Smooth muscle cell of trachea (primary cell): ENCODE measurements around the gene OR51L1. TPM values are rescaled to one million over a fixed set of nuclear protein-coding genes. Genes with fewer than 3 reads are reported as not detected.

Experiments used
- total RNA-seq: library from RNA; depleted of rRNA; stranded (reverse); fragments of >200 nt; gene quantifications from 2 replicates; pipeline ENCODE4 v1.2.1, GENCODE V29; 2014

Gene OR51L1, protein sequence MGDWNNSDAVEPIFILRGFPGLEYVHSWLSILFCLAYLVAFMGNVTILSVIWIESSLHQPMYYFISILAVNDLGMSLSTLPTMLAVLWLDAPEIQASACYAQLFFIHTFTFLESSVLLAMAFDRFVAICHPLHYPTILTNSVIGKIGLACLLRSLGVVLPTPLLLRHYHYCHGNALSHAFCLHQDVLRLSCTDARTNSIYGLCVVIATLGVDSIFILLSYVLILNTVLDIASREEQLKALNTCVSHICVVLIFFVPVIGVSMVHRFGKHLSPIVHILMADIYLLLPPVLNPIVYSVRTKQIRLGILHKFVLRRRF
- total RNA-seq = not detected in 2 replicates

GRCh38 chr11:4994551-4994950, at the start of gene OR51L1:
Gene OR51L1, plus strand, starts transcription at chr11:4994851. Its CDS starts 4,132 bp downstream, at chr11:4998983.

DNA sequence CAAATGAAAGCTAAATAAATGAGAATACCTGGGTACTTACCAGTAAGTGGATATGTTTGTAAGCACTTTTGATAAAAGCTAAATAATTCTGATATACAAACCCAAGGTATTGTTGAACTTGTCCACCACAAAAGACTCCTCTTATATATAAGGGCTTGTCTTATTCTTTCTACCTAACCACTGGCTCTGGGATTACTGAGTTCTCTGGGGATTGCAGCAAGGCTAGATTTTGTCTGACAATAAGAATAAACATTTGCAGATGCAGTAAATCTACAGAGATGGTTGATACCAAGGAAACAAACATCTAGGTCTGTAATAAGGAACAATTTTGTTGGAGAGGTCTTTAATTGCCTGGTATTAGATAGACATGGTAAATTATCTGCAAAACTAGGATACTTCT, 47.1 kb upstream of the OR51L1 start, which contains the start of gene OR51A4:
Gene OR51A4, minus strand, starts transcription at position 101 of the 400 bp plus-strand sequence. CDS start 505 bp downstream, outside the sequence.

GRCh38 chr11:4955613-4956012, 39.0 kb upstream of the OR51L1 start, which contains the start of gene OR51A2:
Gene OR51A2, minus strand, starts transcription at chr11:4955713. Its CDS starts 0 bp downstream, at chr11:4955713.

DNA sequence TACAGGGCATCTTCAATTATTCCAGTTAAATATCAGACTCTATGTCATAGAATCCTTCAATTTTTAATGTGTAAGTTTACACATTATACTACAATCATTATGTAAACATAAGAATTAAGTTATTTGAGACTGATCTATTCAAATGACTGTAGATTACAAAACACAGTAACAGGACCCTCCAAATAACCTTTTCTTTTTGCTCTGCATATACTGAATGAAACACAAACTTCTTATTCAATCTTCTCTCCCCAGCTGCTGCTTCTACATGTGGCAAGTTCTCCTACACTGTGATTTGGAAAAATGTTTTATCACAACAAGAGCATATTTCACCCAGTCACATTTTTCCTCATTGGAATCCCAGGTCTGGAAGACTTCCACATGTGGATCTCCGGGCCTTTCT, 51.6 kb downstream of the OR51L1 start, which contains the start of gene OR52J3:
Gene OR52J3, plus strand, starts transcription at position 301 of the 400 bp plus-strand sequence. Its CDS starts 0 bp downstream, at position 301.

Other genes starting within 250 kb of the OR51L1 start
- not detected in 2 replicates for gene OR51F1, start 224.9 kb upstream of the OR51L1 start, total RNA-seq
- gene OR52R1, start 190.5 kb upstream of the OR51L1 start, total RNA-seq = not detected in 2 replicates
- not detected in 2 replicates for gene OR51F2, start 173.5 kb upstream of the OR51L1 start, total RNA-seq
- not detected in 2 replicates for gene OR51S1, start 145.6 kb upstream of the OR51L1 start, total RNA-seq
- not detected in 2 replicates for gene OR51T1, start 113.0 kb upstream of the OR51L1 start, total RNA-seq
- 0.15 TPM in 1 of 2 replicates, not detected in the other for gene OR51A7, start 91.1 kb upstream of the OR51L1 start, total RNA-seq
- gene OR51G2, start 75.5 kb upstream of the OR51L1 start, total RNA-seq = not detected in 2 replicates
- gene OR51G1, start 70.5 kb upstream of the OR51L1 start, total RNA-seq = not detected in 2 replicates
- not detected in 2 replicates for gene OR51A4, start 47.2 kb upstream of the OR51L1 start, total RNA-seq
- not detected in 2 replicates for gene OR51A2, start 39.1 kb upstream of the OR51L1 start, total RNA-seq
- gene OR52J3, start 51.7 kb downstream of the OR51L1 start, total RNA-seq = not detected in 2 replicates
- gene OR52E2, start 64.8 kb downstream of the OR51L1 start, total RNA-seq = not detected in 2 replicates
- gene OR52E1, start 74.7 kb downstream of the OR51L1 start, total RNA-seq = not detected in 2 replicates
- not detected in 2 replicates for gene OR52A5, start 143.5 kb downstream of the OR51L1 start, total RNA-seq
- not detected in 2 replicates for gene OR52A1, start 159.9 kb downstream of the OR51L1 start, total RNA-seq
- not detected in 2 replicates for gene OR51V1, start 205.8 kb downstream of the OR51L1 start, total RNA-seq
- not detected in 2 replicates for gene HBB, start 232.2 kb downstream of the OR51L1 start, total RNA-seq
- gene HBD, start 239.6 kb downstream of the OR51L1 start, total RNA-seq = 0.83 and 1.0 TPM in 2 replicates